Panc1 (cell line): ENCODE data around the gene SH2B2. TPM values are rescaled to one million over a fixed set of nuclear protein-coding genes. Genes with fewer than 3 reads are reported as not detected.

Experiments used
- ATAC-seq: fragments of 200-7000 bp; cut with Tn5 transposase; 2 replicates; pipeline ENCODE4 v1.9.1; 2020; ENCODE audit warnings: mild to moderate bottlenecking, moderate library complexity
- BruUV-seq: library from RNA; stranded (reverse); fragments of 400-500 nt; replicated peaks from 2 replicates; lab custom pipeline; 2021; lab: Mats Ljungman, UMichigan
- CTCF ChIA-PET: fragments of 300-600 bp; sonication (Branson Sonifier 250); formaldehyde crosslinking; loops from one replicate; lab custom pipeline; 2022; ENCODE audit warnings: antibody characterized with exemption; lab: Charles Lee
- POLR2A ChIA-PET: fragments of 300-600 bp; sonication (Branson Sonifier 250); formaldehyde crosslinking; loops from one replicate; lab custom pipeline; 2022; ENCODE audit warnings: antibody characterized with exemption; lab: Charles Lee
- DNase-seq: peaks from one replicate; pipeline ENCODE4 v3.0.0-alpha.2; 2010; ENCODE audit warnings: low read depth, low spot score
- H3K27ac ChIP-seq: 2 replicates; pipeline ENCODE4 v1.5.1; 2011; ENCODE audit warnings: mild to moderate bottlenecking, low read length, inconsistent platforms
- H3K27me3 ChIP-seq: fragments of 200-500 bp; sonication (Bioruptor generic); 2 replicates; pipeline ENCODE4 v1.6.0; 2014; ENCODE audit warnings: low read length, inconsistent platforms; ENCODE audit not compliant: control insufficient read depth, insufficient read depth
- H3K36me3 ChIP-seq: fragments of 200-500 bp; sonication (Bioruptor generic); 2 replicates; pipeline ENCODE4 v1.5.1; 2014; ENCODE audit warnings: inconsistent platforms, mild to moderate bottlenecking, low read length, moderate library complexity; ENCODE audit not compliant: control insufficient read depth, insufficient read depth
- H3K4me1 ChIP-seq: 2 replicates; pipeline ENCODE4 v1.5.1; 2011; ENCODE audit warnings: inconsistent platforms, mild to moderate bottlenecking, low read length, moderate library complexity; ENCODE audit not compliant: control insufficient read depth, insufficient read depth
- H3K4me3 ChIP-seq, 2 experiments: 2 replicates each; pipeline ENCODE4 v1.5.1; 2011 to 2012; ENCODE audit warnings: low read depth in 2 of 2, low read length in 2 of 2, mild to moderate bottlenecking in 2 of 2, inconsistent platforms in 1 of 2, moderate library complexity in 1 of 2
- H3K9me3 ChIP-seq: fragments of 200-500 bp; sonication (Bioruptor generic); 2 replicates; pipeline ENCODE4 v1.5.1; 2014; ENCODE audit warnings: low read depth, mild to moderate bottlenecking, inconsistent platforms, low read length, moderate library complexity; ENCODE audit not compliant: control insufficient read depth, insufficient read depth
- POLR2AphosphoS5 ChIP-seq: IDR thresholded peaks from 2 replicates; pipeline ENCODE4 v1.6.1; 2012; ENCODE audit warnings: mild to moderate bottlenecking, low read depth, low read length, moderate library complexity
- SIN3A ChIP-seq: IDR thresholded peaks from 2 replicates; pipeline ENCODE4 v1.6.1; 2012; ENCODE audit warnings: low read depth, mild to moderate bottlenecking, low read length, moderate library complexity, borderline replicate concordance; ENCODE audit not compliant: insufficient read depth
- TCF7L2 ChIP-seq: IDR thresholded peaks from 2 replicates; pipeline ENCODE4 v1.6.1; 2011; ENCODE audit warnings: mild to moderate bottlenecking, low read depth, low read length, inconsistent platforms
- in situ Hi-C: cut with HindIII; loops from 2 replicates; pipeline ENCODE4 v1.10.0; 2016; ENCODE audit warnings: low sequenced_read_pairs, low pct_unique_long_range_greater_than_20kb
- intact Hi-C: fragments of 100-400 bp; cut with micrococcal nuclease; formaldehyde crosslinking; loops from one replicate; pipeline ENCODE4 v1.10.0; 2022; ENCODE audit not compliant: unreplicated experiment
- total RNA-seq: library from RNA; stranded (reverse); gene quantifications from one replicate; pipeline ENCODE4 v1.2.1, GENCODE V29; 2021; ENCODE audit not compliant: unreplicated experiment
- TF ChIP-seq, protein P1 (sequence below): fragments of 450-650 bp; IDR thresholded peaks from 2 replicates; pipeline ENCODE4 v1.5.1; 2017; ENCODE audit warnings: mild to moderate bottlenecking
- TF ChIP-seq, protein P2 (sequence below), 2 experiments: IDR thresholded peaks; 2 replicates each; pipeline ENCODE4 v1.6.1; 2011 to 2012; ENCODE audit warnings: low read depth in 2 of 2, control low read depth in 1 of 2, low read length in 1 of 2, mild to moderate bottlenecking in 1 of 2, moderate library complexity in 1 of 2; ENCODE audit not compliant: insufficient read depth in 1 of 2

The SH2B2 gene
- total RNA-seq, 1 experiment from 2014 or later = 2.8 TPM

DNA sequence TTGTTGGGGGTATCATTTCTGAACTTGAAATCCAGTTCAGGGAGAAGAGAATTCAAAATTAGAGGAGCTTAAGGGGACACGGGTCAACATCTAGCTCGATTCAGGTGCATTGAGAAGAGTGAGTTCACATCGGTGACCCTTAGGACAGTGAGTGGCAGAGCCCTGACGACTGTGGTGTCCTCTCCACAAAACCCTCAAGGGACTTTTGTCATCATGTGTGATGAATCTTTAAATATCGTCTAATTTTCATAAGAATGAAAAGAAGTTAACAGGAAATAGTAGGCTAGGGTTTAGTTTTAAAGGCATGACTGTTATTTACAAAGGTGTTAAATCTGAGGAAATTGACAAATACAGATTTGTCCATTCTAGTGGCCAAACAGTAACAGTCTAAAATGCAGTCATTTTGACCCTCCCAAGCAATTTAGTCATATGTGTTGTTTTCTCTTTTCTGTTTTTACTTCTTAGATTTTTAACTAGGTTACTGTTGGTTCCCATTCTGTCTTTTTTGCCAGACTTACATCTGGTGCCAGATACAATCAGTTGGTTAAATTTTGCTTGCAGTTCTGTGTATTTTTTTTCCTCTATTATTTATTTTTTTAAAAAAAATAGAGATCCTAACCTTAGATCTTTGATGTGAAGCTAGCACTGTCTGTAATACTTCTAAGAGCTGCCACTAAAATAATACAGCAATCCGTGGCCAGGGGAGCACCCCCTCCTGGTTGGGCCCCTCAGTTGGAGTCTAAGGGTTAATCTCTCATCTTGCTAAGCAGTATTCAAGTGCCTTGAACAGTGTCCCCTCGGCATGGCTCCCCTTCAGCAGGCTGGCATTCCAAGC, 34.9 kb upstream of the SH2B2 start:
- DNase-seq = no peak
- H3K9me3 ChIP-seq = no peaks in the 10 kb centered on the region
- peaks cover 2% of the 10 kb centered on the region; the same call in 1 of the 2 replicates for H3K36me3 ChIP-seq
- CTCF ChIA-PET = no interaction called here
- no TSS peak for BruUV-seq
- no peak for TF ChIP-seq TCF7L2
- TF ChIP-seq, protein P1, sequence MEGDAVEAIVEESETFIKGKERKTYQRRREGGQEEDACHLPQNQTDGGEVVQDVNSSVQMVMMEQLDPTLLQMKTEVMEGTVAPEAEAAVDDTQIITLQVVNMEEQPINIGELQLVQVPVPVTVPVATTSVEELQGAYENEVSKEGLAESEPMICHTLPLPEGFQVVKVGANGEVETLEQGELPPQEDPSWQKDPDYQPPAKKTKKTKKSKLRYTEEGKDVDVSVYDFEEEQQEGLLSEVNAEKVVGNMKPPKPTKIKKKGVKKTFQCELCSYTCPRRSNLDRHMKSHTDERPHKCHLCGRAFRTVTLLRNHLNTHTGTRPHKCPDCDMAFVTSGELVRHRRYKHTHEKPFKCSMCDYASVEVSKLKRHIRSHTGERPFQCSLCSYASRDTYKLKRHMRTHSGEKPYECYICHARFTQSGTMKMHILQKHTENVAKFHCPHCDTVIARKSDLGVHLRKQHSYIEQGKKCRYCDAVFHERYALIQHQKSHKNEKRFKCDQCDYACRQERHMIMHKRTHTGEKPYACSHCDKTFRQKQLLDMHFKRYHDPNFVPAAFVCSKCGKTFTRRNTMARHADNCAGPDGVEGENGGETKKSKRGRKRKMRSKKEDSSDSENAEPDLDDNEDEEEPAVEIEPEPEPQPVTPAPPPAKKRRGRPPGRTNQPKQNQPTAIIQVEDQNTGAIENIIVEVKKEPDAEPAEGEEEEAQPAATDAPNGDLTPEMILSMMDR = no peak
- H3K27ac ChIP-seq = no peak overlapping the region
- intact Hi-C loops = no loop called here
- no peaks in the 10 kb centered on the region for H3K27me3 ChIP-seq
- POLR2A ChIA-PET = interaction anchor here (0.7 kb wide), 1 partner anchor 248 kb away, joined by 4 read pairs; no protein-coding TSS in a partner anchor
- no peak overlapping the region for H3K4me3 ChIP-seq
- H3K4me1 ChIP-seq = no peaks in the 10 kb centered on the region
- ATAC-seq = no peak
- in situ Hi-C loops = no loop called here

DNA sequence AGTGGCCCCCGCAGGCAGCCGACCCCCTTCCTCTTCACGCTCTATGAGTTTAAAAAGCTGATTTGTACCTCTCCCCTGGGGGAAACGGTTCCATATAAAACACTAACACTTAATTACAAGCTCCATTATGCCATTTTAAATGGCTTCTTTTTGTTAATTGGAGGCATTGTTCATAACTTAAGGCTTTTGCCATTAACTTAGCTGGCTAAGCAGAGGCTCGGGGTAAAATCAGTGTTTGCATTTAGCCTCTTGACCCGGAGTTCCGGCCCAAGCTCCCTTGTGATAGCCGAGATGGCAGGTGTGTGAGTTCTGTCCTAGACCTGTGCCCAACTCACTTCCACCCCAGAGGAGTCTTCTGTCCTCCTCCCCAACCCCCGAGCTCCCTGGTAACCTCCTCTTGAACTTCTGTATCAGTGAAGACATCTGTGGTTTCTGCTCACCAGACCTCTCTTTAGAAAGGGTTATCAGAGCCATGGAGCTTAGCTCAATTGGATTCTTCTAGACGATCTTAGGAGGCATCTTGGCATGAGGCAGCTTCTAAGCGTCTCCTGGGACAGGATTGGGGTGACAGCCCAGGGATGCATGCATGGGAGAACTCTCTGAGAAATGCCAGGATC, 34.2 kb upstream of the SH2B2 start:
- H3K27me3 ChIP-seq = no peaks in the 10 kb centered on the region
- ChIA-PET POLR2A (no interaction called here), CTCF (interaction anchor here (0.6 kb wide), 1 partner anchor 383 kb away, joined by 7 read pairs; no protein-coding TSS in a partner anchor)
- H3K4me1 ChIP-seq = no peaks in the 10 kb centered on the region
- DNase-seq = no peak
- no peaks in the 10 kb centered on the region for H3K9me3 ChIP-seq
- no peak overlapping the region for H3K27ac ChIP-seq
- peaks cover 2% of the 10 kb centered on the region; the same call in 1 of the 2 replicates for H3K36me3 ChIP-seq
- BruUV-seq = no TSS peak
- in situ Hi-C loops = no loop called here
- TF ChIP-seq, protein P1 = no peak
- TF ChIP-seq TCF7L2 = no peak
- TF ChIP-seq, protein P2, sequence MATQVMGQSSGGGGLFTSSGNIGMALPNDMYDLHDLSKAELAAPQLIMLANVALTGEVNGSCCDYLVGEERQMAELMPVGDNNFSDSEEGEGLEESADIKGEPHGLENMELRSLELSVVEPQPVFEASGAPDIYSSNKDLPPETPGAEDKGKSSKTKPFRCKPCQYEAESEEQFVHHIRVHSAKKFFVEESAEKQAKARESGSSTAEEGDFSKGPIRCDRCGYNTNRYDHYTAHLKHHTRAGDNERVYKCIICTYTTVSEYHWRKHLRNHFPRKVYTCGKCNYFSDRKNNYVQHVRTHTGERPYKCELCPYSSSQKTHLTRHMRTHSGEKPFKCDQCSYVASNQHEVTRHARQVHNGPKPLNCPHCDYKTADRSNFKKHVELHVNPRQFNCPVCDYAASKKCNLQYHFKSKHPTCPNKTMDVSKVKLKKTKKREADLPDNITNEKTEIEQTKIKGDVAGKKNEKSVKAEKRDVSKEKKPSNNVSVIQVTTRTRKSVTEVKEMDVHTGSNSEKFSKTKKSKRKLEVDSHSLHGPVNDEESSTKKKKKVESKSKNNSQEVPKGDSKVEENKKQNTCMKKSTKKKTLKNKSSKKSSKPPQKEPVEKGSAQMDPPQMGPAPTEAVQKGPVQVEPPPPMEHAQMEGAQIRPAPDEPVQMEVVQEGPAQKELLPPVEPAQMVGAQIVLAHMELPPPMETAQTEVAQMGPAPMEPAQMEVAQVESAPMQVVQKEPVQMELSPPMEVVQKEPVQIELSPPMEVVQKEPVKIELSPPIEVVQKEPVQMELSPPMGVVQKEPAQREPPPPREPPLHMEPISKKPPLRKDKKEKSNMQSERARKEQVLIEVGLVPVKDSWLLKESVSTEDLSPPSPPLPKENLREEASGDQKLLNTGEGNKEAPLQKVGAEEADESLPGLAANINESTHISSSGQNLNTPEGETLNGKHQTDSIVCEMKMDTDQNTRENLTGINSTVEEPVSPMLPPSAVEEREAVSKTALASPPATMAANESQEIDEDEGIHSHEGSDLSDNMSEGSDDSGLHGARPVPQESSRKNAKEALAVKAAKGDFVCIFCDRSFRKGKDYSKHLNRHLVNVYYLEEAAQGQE (IDR thresholded peaks at IDR 0.05; ENCODE audit: insufficient read depth in 1 of 2, low read depth in 2 of 2, low read length in 1 of 2) = no peak
- no peak for TF ChIP-seq SIN3A
- TF ChIP-seq POLR2AphosphoS5 = no peak
- intact Hi-C loops = no loop called here
- H3K4me3 ChIP-seq = no peak overlapping the region
- no peak for ATAC-seq
